HG02943 (cell line): ENCODE measurements around the gene MRPL52.
"Not testable (repeated sequence)": the region's sequence is repeated elsewhere in the genome, so short reads cannot be mapped to it uniquely, and the experiment has no call there.

Experiments used
- ATAC-seq: cut with Tn5 transposase; IDR thresholded peaks from one replicate; pipeline ENCODE4 v1.9.1; 2021; ENCODE audit warnings: mild to moderate bottlenecking, low read depth, moderate library complexity; ENCODE audit not compliant: unreplicated experiment

The MRPL52 gene

DNA sequence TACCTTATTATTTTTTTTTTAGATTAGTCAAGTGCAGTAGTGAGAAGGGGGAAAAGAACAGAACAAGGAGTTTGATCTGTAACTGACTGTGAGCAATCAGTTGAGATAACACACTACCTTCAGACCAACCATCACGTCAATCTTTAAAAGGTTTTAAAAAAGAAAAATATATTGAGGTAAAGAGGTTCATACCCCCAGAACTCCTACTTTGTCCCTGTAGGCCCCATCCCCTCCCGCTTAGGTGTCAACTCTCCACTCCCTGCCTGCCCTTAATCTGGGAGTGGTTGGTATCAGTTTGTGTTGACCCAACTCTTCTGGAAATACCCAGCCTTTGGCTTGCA is 22.9 kb downstream of the MRPL52 start:
- no peak for ATAC-seq

DNA sequence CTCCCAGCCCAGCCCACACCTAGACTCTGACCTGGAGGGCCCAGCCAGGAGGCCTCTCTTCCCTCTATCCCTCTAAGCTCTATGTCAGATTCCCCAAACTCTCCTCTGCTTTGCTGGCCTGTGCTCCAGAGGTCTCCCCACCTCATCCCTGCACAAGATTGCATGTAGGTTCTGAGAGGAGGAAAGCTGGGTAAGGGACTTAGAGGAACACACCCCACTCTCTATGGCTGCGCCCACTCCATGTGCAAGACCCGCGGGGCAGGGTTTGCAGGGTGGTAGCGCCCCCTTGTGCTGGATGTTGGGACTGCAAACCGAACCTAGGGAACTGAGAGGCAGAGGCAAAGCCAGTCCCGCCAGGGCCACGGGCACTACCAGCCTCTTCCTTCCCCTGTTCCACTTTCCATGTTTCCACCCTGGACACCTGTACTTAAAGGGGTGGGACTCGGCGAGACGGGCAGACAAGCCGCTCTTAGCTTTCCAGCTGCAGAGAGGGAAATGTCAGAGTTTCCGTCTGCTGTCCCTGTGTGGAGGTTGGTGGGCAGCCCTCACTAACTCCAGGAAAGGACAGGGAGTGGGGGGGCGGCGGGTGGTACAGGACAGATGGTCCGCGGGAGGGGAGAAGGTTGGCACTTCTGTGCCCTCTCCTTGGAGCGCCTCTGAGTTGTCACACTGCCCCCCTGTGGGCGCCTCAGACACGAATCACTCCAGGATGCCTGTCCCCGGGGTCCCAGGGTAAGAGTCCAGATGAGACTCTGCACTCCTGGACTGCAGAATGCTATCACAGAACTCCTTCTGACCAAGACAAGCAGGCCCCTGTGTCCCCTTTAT is 23.5 kb downstream of the MRPL52 start:
- ATAC-seq, result peak; percentile 66

DNA sequence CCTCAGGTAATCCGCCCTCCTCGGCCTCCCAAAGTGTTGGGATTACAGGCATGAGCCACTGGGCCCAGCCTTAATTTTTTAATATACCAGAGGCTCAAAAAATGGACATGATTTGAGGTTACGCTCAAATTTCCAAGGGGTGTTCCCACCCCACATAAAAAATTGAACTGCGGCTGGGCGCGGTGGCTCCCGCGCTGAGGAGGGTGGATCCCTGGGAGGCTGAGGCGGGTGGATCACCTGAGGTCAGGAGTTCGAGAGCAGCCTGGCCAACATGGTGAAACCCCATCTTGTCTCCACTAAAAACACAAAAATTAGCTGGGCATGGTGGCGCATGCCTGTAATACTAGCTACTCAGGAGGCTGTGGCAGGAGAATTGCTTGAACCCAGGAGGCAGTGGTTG is 24.6 kb downstream of the MRPL52 start:
- ATAC-seq, result not testable (repeated sequence)

DNA sequence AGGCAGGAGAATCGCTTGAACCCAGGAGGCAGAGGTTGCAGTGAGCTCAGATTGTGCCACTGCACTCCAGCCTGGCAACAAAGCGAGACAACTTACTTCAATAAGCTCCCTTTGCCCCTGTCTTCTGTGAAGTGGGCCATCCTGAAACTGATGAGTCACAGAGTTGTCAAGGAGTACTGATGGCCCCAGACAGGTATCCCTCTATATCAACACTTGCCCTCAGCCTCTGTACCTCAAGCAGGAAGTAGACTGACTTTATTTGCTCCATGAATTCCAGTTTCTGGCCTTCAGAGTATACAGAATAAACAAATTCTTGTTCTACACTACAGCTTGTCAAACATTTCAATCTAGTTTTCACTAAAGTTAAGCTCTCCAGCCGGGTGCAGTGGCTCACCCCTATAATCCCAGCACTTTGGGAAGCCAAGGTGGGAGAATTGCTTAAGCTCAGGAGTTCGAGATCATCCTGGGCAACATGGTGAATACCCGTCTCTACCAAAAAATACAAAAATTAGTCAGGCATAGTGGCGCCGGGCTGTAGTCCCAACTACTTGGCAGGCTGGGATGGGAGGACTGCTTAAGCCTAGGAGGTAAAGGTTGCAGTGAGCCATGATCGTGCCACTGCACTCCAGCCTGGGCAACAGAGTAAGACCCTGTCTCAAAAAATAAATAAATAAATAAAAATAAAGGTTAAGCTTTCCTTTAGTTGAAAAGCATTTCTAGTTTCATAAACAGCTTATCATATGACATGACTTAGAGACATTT is 25.5 kb downstream of the MRPL52 start:
- no peak for ATAC-seq

DNA sequence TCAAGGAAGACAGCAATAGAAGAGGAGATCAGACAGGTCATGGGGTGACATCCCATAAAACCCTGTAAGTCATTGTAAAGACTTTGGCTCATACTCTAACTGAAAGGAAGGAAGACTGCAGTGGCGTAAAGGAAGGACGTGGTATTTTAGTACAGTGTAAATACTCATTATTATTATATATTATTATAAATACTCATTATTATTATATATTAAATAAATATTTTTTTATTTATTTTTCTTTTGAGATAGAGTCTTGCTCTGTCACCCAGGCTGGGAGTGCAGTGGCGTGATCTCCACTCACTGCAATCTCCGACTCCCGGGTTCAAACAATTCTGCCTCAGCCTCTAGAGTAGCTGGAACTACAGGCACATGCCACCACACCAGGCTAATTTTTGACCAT is 26.7 kb downstream of the MRPL52 start:
- ATAC-seq, result no peak

DNA sequence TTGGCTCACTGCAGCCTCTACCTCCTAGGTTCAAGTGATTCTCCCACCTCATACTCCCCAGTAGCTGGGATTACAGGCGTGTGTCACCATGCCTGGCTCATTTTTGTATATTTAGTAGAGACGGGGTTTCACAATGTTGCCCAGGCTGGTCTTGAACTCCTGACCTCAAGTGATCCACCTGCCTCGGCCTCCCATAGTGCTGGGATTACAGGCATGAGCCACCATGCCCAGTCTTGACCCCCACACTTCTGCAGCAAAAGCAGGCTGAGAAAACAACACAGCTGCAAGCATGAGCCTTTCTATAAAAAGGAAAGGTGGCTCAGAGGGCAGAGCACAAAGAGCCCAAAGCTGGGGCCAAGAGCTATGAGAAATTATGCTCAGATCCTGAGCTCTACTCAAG is 30.7 kb downstream of the MRPL52 start:
- ATAC-seq, result not testable (repeated sequence)

DNA sequence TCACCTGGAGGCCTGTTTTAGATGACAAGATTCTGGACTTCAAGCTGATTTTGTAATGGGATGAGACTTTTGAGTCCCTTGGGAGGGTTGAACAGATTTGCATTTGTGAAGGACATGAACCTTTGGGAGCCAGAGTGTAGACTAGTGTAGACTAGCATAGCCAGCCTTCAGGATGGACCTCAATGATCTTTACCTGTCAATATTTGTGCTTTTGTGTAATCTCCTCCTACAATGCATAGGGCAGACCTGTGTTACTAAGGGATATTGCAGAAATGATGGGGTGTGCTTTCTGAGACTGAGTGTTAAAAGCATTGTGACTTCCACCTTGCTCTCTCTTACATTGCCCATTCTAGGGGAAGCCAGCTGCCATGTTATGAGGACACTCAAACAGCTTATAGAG is 32.0 kb downstream of the MRPL52 start:
- no peak for ATAC-seq

DNA sequence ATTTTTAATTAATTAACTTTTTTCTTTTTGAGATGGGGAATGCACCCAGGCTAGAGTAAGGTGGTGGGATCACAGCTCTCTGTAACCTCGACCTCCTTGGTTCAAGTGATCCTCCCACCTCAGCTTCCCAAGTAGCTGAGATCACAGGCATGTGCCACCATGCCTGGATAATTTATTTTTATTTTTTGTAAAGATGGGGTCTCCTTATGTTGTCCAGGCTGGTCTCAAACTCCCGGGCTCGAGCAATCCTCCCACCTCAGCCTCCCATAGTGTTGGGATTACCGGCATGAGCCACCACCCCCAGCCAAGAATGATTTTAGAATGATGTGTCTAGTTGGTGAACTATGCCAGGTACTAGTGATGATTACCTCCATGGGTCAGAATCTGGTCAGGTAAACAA is 35.3 kb downstream of the MRPL52 start:
- ATAC-seq, result no peak

DNA sequence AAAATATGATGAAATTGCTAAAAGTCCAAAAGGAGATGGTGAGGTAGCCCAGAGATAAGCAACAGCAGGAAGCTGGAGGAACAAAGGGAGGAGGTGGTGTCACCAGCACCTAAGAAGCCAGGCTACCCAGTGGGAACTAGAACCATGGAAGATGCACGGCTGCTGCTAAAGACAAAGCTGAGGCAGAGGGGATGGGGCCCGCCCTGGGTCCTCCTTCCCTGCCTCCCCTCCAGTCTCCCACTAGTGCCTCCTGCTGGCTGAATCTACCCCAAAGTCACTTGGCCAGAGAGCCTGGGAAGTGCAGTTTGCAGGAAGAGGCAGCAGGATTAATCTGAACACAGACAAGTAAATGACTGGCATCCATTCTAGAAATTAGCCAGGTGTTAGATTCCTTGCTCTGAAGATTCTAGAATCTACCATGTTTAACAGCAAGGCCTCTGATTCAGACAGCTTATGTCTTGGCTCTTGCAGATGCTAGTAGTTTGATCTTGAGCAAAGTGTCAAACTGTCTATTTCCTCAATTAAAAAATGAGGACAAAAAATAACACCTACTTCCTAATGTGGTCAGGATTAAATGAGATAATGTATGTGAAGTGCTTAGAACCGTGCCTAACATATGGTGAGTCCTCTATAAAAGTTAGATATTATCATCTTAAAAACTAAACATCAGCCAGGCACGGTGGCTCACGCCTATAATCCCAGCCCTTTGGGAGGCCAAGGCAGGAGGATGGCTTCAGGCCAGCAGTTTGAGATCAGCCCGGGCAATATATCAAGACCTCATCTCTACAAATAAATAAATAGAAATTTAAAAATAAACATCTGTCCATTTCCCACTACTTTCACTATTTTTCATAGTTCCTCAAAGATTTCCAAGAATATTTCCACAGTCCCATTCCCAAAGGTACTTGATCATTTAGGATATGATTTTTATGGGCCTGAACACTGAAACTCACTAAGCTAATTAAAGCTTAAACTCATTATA is 36.0 kb downstream of the MRPL52 start:
- no peak for ATAC-seq

DNA sequence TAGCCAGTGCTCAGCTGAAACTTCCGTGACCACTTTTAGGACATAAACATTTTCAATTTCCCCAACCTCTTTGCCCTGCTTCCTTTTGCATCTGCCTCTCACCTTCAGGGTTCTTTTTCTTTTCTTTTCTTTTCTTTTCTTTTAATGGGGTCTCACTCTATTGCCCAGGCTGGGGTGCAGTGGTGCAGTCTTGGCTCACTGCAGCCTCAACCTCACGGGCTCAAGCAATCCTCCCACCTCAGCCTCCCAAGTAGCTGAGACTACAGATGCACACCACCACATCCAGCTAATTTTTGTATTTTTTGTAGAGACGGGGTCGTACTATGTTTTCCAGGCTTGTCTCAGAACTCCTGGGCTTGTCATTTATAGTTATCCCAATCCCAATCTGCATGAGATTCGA is 37.2 kb downstream of the MRPL52 start:
- ATAC-seq, result no peak

DNA sequence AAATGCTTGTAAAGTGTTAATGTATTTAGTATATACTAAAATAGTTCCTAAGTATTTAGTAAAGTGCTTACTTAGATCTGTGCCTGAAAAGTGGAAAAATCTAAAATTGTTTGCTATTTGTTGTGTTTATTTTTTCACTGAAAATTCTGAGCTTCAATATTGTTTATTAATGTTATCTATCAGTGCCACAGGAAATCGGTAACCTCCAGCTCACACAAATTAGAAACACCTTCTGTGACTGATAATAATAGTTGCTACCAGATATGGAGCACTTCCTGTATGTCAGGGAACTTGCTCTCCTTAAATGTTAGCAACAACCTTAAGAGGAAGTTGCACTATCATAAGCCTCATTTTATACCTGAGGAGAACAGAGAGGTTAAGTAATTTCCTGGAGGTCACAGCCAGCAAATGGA is 41.1 kb downstream of the MRPL52 start:
- ATAC-seq, result peak; percentile 30

DNA sequence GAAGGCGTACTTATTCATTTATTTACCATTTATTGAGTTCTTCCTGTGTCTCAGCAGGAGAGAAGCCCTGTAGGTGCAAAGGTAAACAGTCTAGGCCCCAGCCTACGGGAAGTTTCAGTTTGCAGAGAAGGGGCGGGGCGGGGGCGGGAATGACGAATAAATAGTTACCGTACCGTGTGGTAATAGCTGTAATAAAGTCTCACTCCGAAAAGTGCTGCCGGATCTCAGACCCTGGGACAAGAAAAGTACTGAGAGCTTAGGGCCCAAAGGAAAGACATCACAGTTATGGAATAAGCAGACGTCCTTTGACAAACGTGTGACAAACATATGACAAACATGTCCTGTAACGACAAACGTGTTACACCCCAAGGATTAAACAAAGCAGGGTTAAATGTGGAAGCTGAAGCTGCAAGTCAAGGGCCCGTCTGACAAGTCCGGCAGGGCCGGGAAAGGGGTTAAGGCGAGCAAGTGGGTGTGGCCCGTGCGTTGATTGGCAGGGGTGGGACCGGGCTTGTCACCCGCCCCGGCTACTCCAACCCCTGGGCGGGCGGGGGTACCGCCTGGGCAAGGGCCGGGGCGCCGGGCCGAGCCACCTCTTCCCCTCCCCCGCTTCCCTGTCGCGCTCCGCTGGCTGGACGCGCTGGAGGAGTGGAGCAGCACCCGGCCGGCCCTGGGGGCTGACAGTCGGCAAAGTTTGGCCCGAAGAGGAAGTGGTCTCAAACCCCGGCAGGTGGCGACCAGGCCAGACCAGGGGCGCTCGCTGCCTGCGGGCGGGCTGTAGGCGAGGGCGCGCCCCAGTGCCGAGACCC is 41.7 kb downstream of the MRPL52 start, which contains the start of gene LRP10:
LRP10 (plus strand) TSS at position 517 of the 809 bp plus-strand sequence. CDS start 564 bp downstream, outside the sequence.
- ATAC-seq, result peak; percentile 87

DNA sequence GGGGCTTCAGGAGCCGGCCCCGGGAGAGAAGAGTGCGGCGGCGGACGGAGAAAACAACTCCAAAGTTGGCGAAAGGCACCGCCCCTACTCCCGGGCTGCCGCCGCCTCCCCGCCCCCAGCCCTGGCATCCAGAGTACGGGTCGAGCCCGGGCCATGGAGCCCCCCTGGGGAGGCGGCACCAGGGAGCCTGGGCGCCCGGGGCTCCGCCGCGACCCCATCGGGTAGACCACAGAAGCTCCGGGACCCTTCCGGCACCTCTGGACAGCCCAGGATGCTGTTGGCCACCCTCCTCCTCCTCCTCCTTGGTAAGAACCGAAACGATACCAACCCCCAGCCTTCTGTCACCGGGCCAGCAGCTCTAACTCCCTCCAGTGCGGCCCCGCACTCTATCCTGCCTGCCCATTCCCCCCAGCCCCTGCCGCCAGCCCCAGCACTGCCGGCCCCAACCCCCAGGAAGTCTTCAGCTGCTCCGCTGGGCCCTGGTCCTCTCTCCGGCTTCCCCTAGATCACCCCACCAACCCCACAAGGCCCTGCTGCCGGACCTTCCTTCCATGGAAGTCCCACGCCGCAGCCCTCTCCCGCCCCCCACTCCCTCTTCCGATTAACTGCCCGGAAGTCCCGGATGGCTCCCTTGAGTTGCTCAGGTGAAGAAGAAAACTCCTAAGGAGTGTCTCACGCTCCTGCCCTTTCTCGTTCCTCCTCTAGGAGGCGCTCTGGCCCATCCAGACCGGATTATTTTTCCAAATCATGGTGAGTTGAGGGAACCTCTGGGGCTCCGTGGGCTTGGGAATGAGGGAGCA is 42.5 kb downstream of the MRPL52 start:
- peak; percentile 5 for ATAC-seq

DNA sequence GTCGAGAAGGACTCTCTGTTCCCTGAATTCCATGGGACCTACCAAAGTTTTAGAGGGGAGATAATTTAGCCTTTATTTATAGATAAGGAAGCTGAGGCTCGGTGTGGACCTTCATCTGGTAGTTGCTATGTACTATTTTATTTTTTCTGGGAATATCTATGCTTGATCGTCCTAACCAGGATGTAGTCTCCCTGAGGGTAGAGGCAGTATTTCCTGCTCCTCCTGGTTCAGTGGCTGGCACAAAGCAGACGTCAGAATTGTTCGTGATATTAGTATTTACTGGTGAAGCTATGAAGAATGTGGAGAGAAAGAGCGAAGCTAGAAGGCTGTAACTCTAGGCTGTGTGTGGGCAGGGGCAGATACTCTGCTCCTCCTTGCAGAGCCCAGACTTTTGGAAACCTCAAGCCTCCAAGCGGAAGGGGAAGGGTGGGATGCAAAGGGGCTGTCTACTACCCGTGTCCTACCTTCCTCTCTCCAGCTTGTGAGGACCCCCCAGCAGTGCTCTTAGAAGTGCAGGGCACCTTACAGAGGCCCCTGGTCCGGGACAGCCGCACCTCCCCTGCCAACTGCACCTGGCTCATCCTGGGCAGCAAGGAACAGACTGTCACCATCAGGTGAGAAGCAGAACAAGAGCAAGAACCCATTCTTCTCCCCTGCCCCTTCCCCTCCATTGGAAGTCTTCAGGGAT is 43.3 kb downstream of the MRPL52 start:
- no peak for ATAC-seq

DNA sequence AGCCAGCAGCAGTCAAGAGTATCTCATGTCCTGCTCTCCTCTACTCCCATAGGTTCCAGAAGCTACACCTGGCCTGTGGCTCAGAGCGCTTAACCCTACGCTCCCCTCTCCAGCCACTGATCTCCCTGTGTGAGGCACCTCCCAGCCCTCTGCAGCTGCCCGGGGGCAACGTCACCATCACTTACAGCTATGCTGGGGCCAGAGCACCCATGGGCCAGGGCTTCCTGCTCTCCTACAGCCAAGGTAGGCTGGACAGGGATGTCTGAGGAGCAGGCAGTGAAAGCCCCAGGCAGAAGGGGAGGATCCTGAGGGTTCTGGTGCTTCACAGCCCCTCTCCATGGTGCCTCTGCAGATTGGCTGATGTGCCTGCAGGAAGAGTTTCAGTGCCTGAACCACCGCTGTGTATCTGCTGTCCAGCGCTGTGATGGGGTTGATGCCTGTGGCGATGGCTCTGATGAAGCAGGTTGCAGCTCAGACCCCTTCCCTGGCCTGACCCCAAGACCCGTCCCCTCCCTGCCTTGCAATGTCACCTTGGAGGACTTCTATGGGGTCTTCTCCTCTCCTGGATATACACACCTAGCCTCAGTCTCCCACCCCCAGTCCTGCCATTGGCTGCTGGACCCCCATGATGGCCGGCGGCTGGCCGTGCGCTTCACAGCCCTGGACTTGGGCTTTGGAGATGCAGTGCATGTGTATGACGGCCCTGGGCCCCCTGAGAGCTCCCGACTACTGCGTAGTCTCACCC is 45.5 kb downstream of the MRPL52 start:
- no peak for ATAC-seq

DNA sequence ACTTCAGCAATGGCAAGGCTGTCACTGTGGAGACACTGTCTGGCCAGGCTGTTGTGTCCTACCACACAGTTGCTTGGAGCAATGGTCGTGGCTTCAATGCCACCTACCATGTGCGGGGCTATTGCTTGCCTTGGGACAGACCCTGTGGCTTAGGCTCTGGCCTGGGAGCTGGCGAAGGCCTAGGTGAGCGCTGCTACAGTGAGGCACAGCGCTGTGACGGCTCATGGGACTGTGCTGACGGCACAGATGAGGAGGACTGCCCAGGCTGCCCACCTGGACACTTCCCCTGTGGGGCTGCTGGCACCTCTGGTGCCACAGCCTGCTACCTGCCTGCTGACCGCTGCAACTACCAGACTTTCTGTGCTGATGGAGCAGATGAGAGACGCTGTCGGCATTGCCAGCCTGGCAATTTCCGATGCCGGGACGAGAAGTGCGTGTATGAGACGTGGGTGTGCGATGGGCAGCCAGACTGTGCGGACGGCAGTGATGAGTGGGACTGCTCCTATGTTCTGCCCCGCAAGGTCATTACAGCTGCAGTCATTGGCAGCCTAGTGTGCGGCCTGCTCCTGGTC is 46.1 kb downstream of the MRPL52 start:
- ATAC-seq, result no peak

DNA sequence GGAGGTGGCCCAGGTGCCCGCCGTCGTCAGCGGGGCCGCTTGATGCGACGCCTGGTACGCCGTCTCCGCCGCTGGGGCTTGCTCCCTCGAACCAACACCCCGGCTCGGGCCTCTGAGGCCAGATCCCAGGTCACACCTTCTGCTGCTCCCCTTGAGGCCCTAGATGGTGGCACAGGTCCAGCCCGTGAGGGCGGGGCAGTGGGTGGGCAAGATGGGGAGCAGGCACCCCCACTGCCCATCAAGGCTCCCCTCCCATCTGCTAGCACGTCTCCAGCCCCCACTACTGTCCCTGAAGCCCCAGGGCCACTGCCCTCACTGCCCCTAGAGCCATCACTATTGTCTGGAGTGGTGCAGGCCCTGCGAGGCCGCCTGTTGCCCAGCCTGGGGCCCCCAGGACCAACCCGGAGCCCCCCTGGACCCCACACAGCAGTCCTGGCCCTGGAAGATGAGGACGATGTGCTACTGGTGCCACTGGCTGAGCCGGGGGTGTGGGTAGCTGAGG is 47.4 kb downstream of the MRPL52 start:
- no peak for ATAC-seq
